WI38 (cell line): ENCODE results near the gene STC2.

Experiments used
- H3K4me3 ChIP-seq: 2 replicates; pipeline ENCODE4 v1.5.1; 2011; ENCODE audit warnings: low read depth, mild to moderate bottlenecking, control low read depth, low read length
- CTCF ChIP-seq: IDR thresholded peaks from 2 replicates; pipeline ENCODE4 v1.5.1; 2012; ENCODE audit warnings: low read depth, mild to moderate bottlenecking, control low read depth, low read length

Gene STC2

GRCh38 chr5:173326501-173326960 is 1.7 kb downstream of the STC2 start:
- peak overlapping the region; percentile 95 for H3K4me3 ChIP-seq
- TF ChIP-seq CTCF = no peak

- peak overlapping the region; percentile 95 for H3K4me3 ChIP-seq
- TF ChIP-seq CTCF = no peak
These were observed 3.0 kb downstream of the STC2 start for GRCh38 chr5:173325091-173325698.

- TF ChIP-seq CTCF = no peak
- H3K4me3 ChIP-seq = peak overlapping the region; percentile 95
These were observed 3.9 kb downstream of the STC2 start for GRCh38 chr5:173324115-173325001.

- TF ChIP-seq CTCF = no peak
- H3K4me3 ChIP-seq = no peak overlapping the region; the same call in 1 of the 2 replicates
These were observed 4.5 kb downstream of the STC2 start for GRCh38 chr5:173323799-173324114.

- no peak for TF ChIP-seq CTCF
- H3K4me3 ChIP-seq = no peak overlapping the region
These were observed 5.0 kb downstream of the STC2 start for GRCh38 chr5:173323106-173323798.

- no peak for TF ChIP-seq CTCF
- no peak overlapping the region for H3K4me3 ChIP-seq
These were observed 6.3 kb downstream of the STC2 start for GRCh38 chr5:173321886-173322285.
